Activated CD4-positive, alpha-beta memory T cell treated with anti-CD3 and anti-CD28 coated beads for 36 hours (primary cell): ENCODE data around the gene NIPAL1. TPM values are rescaled to one million over a fixed set of nuclear protein-coding genes. Genes with fewer than 3 reads are reported as not detected.

Source experiments
- CTCF ChIA-PET: fragments of 350-600 bp; sonication (Branson Sonifier 250); formaldehyde crosslinking; loops from one replicate; lab custom pipeline; 2021; ENCODE audit warnings: antibody characterized with exemption, inconsistent platforms; lab: Charles Lee
- POLR2A ChIA-PET: fragments of 350-600 bp; sonication (Branson Sonifier 250); formaldehyde crosslinking; loops from one replicate; lab custom pipeline; 2021; ENCODE audit warnings: antibody characterized with exemption; lab: Charles Lee
- DNase-seq: peaks from one replicate; pipeline ENCODE4 v3.0.0-alpha.2; 2020
- H3K27ac Mint-ChIP-seq: one replicate; pipeline ENCODE4 v1.8.0; 2021; ENCODE audit warnings: mixed read lengths
- H3K27me3 Mint-ChIP-seq: one replicate; pipeline ENCODE4 v1.8.0; 2021; ENCODE audit warnings: mixed read lengths
- H3K36me3 Mint-ChIP-seq: one replicate; pipeline ENCODE4 v1.8.0; 2021; ENCODE audit warnings: mixed read lengths
- H3K4me1 Mint-ChIP-seq: one replicate; pipeline ENCODE4 v1.8.0; 2021; ENCODE audit warnings: low read depth, mixed read lengths
- H3K4me3 Mint-ChIP-seq: one replicate; pipeline ENCODE4 v1.8.0; 2021; ENCODE audit warnings: mild to moderate bottlenecking, mixed read lengths
- H3K9me3 Mint-ChIP-seq: one replicate; pipeline ENCODE4 v1.8.0; 2021; ENCODE audit warnings: mixed read lengths
- intact Hi-C: fragments of 100-400 bp; cut with micrococcal nuclease; formaldehyde crosslinking; loops from one replicate; pipeline ENCODE4 v1.15.1; 2023
- total RNA-seq, 2 experiments: library from RNA; stranded (reverse); gene quantifications; one replicate each; pipeline ENCODE4 v1.2.3, GENCODE V29; 2021

The NIPAL1 gene
- total RNA-seq, 2 experiments from 2014 or later: 1.3 to 1.9 TPM

DNA sequence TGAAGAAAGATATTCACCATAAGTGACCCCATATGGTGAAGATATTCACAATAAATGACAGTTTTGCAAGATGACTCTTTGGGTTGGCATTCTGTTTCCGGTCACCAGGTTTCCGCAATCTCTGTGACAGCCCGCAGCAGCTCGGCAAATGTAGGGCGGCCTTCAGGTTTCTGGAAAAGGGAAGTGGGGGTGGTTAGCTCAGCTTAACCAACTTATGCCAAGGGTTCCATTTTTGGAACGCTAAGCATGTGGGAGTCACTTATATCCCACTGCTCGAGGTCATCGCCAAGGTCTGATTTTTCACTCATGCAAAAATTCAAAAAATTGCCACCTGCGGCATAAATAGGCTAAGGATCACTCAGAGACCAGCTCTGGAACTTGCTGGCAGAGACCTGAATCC is 51.0 kb downstream of the NIPAL1 start:
- Mint-ChIP-seq H3K27ac (no peak overlapping the region), H3K9me3 (peaks cover 3% of the 10 kb centered on the region), H3K4me3 (no peak overlapping the region), H3K36me3 (peaks cover 33% of the 10 kb centered on the region), H3K4me1 (peaks cover 21% of the 10 kb centered on the region), H3K27me3 (no peaks in the 10 kb centered on the region)
- CTCF ChIA-PET: interaction anchor here (1.0 kb wide), 1 partner anchor 33 kb away, joined by 4 read pairs; no protein-coding TSS in a partner anchor
- POLR2A ChIA-PET: no interaction called here
- no peak for DNase-seq
- intact Hi-C loops: loop anchor here (5.0 kb wide), 1 partner anchor 35 kb away; no protein-coding TSS in a partner anchor

DNA sequence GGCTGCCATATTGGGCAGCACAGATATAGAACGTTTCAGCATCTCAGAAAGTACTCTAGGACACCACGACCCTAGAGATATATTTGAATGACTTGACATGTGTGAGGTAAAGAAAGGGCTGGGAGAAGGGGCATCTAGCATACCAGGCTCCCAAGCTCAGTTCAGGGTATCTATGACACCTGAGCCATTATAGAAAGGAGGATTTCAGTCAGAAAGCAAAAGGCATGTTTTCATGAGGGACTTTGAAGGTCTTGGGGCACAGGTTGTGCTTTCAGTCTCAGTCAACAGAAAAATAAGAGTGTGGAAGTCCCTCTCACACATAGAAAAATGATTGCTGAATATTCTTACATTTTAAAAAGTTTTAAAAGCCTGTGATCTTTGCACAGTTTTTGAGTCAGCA is 51.6 kb downstream of the NIPAL1 start:
- H3K9me3 Mint-ChIP-seq: no peaks in the 10 kb centered on the region
- peaks cover 33% of the 10 kb centered on the region for H3K36me3 Mint-ChIP-seq
- H3K27ac Mint-ChIP-seq: no peak overlapping the region
- ChIA-PET CTCF (interaction anchor here (1.0 kb wide), 1 partner anchor 34 kb away, joined by 4 read pairs; no protein-coding TSS in a partner anchor), POLR2A (no interaction called here)
- intact Hi-C loops: loop anchor here (5.0 kb wide), 1 partner anchor 34 kb away; no protein-coding TSS in a partner anchor
- H3K27me3 Mint-ChIP-seq: no peaks in the 10 kb centered on the region
- H3K4me3 Mint-ChIP-seq: no peak overlapping the region
- H3K4me1 Mint-ChIP-seq: peaks cover 21% of the 10 kb centered on the region
- no peak for DNase-seq

DNA sequence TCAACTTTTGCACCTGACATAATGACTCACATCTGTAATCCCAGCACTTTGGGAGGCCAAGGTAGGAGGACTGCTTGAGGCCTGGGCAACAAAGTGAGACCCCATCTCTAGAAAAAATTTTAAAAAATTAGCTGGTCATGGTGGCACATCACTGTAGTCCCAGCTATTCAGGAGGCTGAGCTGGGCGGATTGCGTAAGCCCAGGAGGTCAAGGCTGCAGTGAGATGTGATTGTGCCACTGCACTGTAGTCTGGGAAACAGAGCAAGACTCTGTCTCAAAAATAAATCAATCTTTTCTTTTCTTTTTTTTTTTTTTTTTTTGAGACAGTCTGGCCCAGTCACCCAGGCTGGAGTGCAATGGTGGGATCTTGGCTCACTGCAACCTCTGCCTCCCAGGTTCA is 52.5 kb downstream of the NIPAL1 start:
- Mint-ChIP-seq H3K36me3 (peaks cover 38% of the 10 kb centered on the region), H3K27me3 (no peaks in the 10 kb centered on the region), H3K4me1 (peaks cover 21% of the 10 kb centered on the region), H3K4me3 (no peak overlapping the region), H3K9me3 (no peaks in the 10 kb centered on the region), H3K27ac (no peak overlapping the region)
- intact Hi-C loops: loop anchor here (5.0 kb wide), 1 partner anchor 33 kb away; no protein-coding TSS in a partner anchor
- ChIA-PET POLR2A (no interaction called here), CTCF (no interaction called here)
- no peak for DNase-seq

DNA sequence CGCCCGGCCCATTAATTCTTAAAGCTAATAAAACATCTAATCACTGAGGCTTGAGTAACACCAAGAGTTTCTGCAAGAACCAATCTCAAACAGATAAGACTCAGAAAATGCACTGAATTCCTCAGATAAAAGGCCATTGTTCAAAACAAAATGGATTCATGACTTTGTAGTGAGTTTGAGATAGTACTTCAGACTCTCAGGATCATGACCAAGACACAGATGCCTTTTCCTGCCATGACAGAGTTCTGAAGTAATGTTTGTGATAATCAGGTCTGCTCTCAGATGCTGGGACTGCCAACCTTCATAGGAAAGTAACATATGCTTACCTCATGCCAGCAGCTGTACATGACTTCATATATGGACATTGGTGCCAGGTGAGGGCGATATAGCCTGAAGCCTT is 54.6 kb downstream of the NIPAL1 start:
- no peaks in the 10 kb centered on the region for H3K27me3 Mint-ChIP-seq
- no peak overlapping the region for H3K4me3 Mint-ChIP-seq
- H3K4me1 Mint-ChIP-seq: peaks cover 2% of the 10 kb centered on the region
- peaks cover 40% of the 10 kb centered on the region for H3K36me3 Mint-ChIP-seq
- H3K9me3 Mint-ChIP-seq: no peaks in the 10 kb centered on the region
- H3K27ac Mint-ChIP-seq: no peak overlapping the region
- intact Hi-C loops: no loop called here
- ChIA-PET POLR2A (no interaction called here), CTCF (interaction anchor here (1.2 kb wide), 1 partner anchor 16 kb away, joined by 3 read pairs; no protein-coding TSS in a partner anchor)
- no peak for DNase-seq

DNA sequence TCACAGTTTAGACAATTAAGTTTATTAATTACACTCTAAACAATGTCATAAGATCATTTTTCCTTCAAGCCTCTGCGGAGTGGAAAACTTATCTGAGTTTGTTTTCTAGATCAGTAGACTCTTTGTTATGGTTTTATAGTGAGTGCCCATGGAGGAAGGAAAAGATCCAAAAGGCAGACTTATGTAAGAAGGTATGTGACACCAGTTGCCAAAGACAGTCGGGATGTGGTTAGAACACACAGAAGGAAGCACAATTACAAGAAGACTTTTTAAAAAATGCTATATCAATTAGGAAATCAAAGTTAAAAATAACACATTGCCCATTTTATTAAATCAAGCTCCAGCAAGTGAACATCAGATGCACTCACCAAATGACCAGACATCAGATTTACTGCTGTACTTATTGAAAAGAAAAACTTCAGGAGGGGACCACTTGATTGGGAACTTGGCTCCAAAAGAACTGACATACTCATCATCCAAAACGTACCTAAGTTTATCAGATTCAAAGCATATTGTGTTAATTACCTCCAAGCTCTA is 57.1 kb downstream of the NIPAL1 start:
- ChIA-PET CTCF (interaction anchor here (0.9 kb wide), 1 partner anchor 9 kb away, joined by 3 read pairs; no protein-coding TSS in a partner anchor), POLR2A (no interaction called here)
- H3K4me3 Mint-ChIP-seq: no peak overlapping the region
- intact Hi-C loops: no loop called here
- no peaks in the 10 kb centered on the region for H3K4me1 Mint-ChIP-seq
- no peaks in the 10 kb centered on the region for H3K27me3 Mint-ChIP-seq
- H3K36me3 Mint-ChIP-seq: peaks cover 28% of the 10 kb centered on the region
- H3K9me3 Mint-ChIP-seq: no peaks in the 10 kb centered on the region
- H3K27ac Mint-ChIP-seq: no peak overlapping the region
- no peak for DNase-seq

DNA sequence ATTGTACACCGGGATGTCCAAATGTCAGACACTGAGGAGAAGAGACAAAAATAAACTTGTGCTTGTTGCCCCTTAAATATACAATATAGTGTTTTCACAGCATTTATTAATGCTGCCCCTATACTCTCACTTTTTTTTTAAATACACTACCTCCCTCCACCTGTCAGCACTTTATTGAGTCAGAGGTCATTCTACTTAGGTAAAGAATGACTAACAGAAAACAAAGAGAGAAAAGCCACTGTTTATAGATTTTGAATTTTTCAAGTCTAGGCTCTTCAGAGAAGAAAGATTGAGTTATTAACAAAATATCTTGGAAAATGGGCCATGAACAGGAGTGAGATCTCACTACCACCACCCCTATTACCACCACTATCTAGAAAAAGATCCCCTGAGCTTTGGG is 58.1 kb downstream of the NIPAL1 start:
- Mint-ChIP-seq H3K27ac (no peak overlapping the region), H3K27me3 (no peaks in the 10 kb centered on the region), H3K4me3 (no peak overlapping the region), H3K4me1 (peaks cover 7% of the 10 kb centered on the region), H3K36me3 (peaks cover 23% of the 10 kb centered on the region), H3K9me3 (no peaks in the 10 kb centered on the region)
- ChIA-PET CTCF (interaction anchor here (2.5 kb wide), 1 partner anchor 12 kb away, joined by 8 read pairs; no protein-coding TSS in a partner anchor), POLR2A (no interaction called here)
- DNase-seq: no peak
- intact Hi-C loops: no loop called here

DNA sequence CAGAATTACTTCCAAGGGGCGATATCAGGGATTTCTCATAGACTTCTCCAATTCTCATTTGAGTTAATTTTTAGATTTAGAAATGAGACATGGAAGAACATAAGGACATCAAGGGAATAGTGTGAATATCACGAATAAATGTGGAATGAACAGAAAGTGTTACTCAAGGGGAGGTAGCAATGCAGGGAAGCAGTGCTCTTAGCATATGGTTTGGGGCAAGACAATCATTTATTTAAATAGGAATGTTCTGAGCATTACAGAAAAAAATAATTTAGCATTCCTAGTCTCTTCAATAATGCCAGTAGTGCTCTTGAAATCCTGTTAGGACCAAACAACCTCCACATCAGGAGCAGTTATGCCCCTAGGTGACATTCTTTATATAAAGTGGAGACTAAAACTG is 61.9 kb downstream of the NIPAL1 start:
- Mint-ChIP-seq H3K4me3 (no peak overlapping the region), H3K27me3 (no peaks in the 10 kb centered on the region), H3K36me3 (peaks cover 19% of the 10 kb centered on the region), H3K9me3 (no peaks in the 10 kb centered on the region), H3K4me1 (peaks cover 19% of the 10 kb centered on the region), H3K27ac (no peak overlapping the region)
- intact Hi-C loops: no loop called here
- DNase-seq: no peak
- ChIA-PET POLR2A (no interaction called here), CTCF (interaction anchor here (0.8 to 1.1 kb wide), 2 partner anchors 10 to 75 kb away, joined by 3 read pairs; no protein-coding TSS in a partner anchor)

DNA sequence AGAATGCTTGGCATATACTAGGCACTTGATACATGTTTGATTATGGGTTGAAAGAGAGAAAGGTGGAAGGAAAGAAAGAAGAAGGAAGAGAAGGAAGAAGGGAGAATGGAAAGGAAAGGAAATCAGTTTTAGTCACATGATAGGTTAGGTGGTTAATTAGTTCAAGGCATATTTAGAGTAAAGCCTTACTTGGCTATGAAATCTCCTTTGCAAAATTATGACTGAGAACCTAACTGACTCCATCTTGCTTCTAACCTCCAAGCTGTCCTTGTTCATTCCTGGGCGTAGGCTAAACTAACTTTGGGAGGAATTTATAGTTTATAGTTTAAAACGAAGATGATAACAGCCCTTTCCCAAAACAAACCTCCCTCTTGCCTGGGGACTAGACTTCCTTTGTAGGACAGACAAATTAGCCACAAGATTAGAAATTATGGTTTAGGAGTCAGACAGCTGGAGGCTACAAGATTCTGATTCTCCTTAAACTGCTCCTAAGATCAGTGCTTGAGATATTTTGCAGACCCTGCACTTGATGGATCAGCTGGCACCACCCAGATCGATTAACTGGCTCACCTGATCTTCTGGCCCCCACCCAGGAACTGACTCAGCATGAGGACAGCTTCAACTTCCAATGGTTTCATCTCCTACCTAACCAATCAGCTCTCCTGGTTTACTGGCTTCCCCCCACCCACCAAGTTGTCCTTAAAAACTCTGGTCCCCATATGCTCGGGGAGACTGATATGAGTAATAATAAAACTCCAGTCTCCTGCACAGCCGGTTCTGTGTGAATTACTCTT is 62.5 kb downstream of the NIPAL1 start:
- no peaks in the 10 kb centered on the region for H3K27me3 Mint-ChIP-seq

DNA sequence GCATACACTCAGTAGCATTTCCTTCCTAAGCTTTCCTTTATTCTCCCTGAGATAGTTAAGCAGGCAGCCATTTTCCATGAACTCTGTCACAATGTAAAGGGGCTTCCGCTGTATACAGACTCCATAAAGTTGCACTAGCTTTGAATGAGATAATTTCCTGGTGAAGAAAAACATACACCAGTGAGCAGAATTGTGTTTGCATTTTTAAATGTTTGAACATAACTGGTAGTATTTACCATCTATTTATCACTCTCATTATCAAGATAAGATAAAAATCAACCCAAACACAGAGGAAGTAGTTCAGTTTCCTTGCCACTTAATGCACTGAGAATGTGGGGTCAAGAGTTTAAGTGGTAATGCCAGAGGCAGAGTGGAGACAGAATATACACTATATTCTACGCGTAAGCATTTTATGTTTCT is 63.4 kb downstream of the NIPAL1 start:
- ChIA-PET POLR2A (no interaction called here), CTCF (interaction anchor here (0.6 kb wide), 1 partner anchor 47 kb away, joined by 4 read pairs; no protein-coding TSS in a partner anchor)
- no peaks in the 10 kb centered on the region for H3K27me3 Mint-ChIP-seq
- intact Hi-C loops: no loop called here
- DNase-seq: no peak
- no peak overlapping the region for H3K27ac Mint-ChIP-seq
- no peaks in the 10 kb centered on the region for H3K9me3 Mint-ChIP-seq
- peaks cover 19% of the 10 kb centered on the region for H3K4me1 Mint-ChIP-seq
- no peak overlapping the region for H3K4me3 Mint-ChIP-seq
- H3K36me3 Mint-ChIP-seq: peaks cover 15% of the 10 kb centered on the region

More for the DNA sequence above, 62.5 kb downstream of the NIPAL1 start:
- Mint-ChIP-seq H3K4me1 (peaks cover 19% of the 10 kb centered on the region), H3K9me3 (no peaks in the 10 kb centered on the region), H3K27ac (no peak overlapping the region), H3K4me3 (no peak overlapping the region), H3K36me3 (peaks cover 14% of the 10 kb centered on the region)
- peak; percentile 20 for DNase-seq
- POLR2A ChIA-PET: no interaction called here
- intact Hi-C loops: no loop called here
- CTCF ChIA-PET: interaction anchor here (0.6 to 1.1 kb wide), 3 partner anchors 9 to 76 kb away, joined by 3 to 4 read pairs (median 3); no protein-coding TSS in a partner anchor

DNA sequence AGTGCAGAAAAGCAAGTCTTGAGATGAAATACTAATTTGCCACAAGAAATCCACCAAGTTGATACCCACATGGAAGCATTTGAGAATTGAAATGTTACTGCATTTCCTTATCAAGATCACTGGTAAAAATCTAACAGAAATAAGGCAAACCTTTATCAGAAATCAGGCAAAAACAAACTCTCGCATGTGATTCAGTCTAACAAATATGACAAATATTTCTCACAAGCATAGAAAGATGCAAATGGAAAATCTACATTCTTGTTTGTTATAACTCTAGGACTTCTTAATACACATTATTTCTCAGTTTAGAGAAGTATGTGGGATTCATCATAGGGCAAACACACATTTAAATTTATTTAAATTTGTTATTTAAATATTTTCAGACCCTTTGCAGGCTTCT is 64.6 kb downstream of the NIPAL1 start:
- Mint-ChIP-seq H3K4me3 (no peak overlapping the region), H3K27me3 (no peaks in the 10 kb centered on the region), H3K36me3 (peaks cover 23% of the 10 kb centered on the region), H3K4me1 (peaks cover 19% of the 10 kb centered on the region), H3K9me3 (no peaks in the 10 kb centered on the region), H3K27ac (no peak overlapping the region)
- CTCF ChIA-PET: interaction anchor here (0.5 kb wide), 1 partner anchor 72 kb away, joined by 3 read pairs; no protein-coding TSS in a partner anchor
- intact Hi-C loops: no loop called here
- no peak for DNase-seq
- POLR2A ChIA-PET: no interaction called here

DNA sequence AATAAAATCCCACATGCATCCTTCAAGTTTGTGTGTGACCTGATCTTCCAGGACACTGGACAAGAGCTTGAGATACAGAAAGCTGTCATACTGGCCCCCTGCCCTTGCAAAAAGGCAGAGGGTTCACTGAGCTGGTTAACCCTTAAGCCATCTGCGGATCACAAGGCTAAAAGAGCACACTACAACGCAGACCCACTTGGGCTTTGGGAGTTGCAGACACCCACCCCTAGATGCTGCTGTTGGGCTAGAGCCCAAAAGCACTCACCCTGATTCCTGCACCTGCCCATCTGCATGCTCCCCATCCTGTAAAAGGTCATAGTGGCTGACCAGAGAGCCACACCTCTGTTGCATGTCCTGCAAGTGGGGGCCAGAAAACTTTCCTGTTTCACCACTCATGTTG is 66.4 kb downstream of the NIPAL1 start:
- no peaks in the 10 kb centered on the region for H3K27me3 Mint-ChIP-seq
- POLR2A ChIA-PET: no interaction called here
- H3K9me3 Mint-ChIP-seq: no peaks in the 10 kb centered on the region
- no peak for DNase-seq
- intact Hi-C loops: no loop called here
- H3K4me3 Mint-ChIP-seq: no peak overlapping the region
- CTCF ChIA-PET: interaction anchor here (1.5 to 5.4 kb wide), 3 partner anchors 35 to 79 kb away, joined by 3 to 84 read pairs (median 81); no protein-coding TSS in a partner anchor
- peaks cover 27% of the 10 kb centered on the region for H3K36me3 Mint-ChIP-seq
- no peak overlapping the region for H3K27ac Mint-ChIP-seq
- peaks cover 19% of the 10 kb centered on the region for H3K4me1 Mint-ChIP-seq
